Right hindlimb (tissue), 1 donor: Measurements from ENCODE around the gene TSPAN18.

ENCODE experiments used
- DNase-seq: peaks from one replicate; pipeline ENCODE4 v3.0.0-alpha.2; 2018

TSPAN18 gene

GRCh38 chr11:44875037-44875436, 148.3 kb downstream of the TSPAN18 start:
- no peak for DNase-seq

- no peak for DNase-seq
Observed at GRCh38 chr11:44876194-44876723, 149.5 kb downstream of the TSPAN18 start.

DNA sequence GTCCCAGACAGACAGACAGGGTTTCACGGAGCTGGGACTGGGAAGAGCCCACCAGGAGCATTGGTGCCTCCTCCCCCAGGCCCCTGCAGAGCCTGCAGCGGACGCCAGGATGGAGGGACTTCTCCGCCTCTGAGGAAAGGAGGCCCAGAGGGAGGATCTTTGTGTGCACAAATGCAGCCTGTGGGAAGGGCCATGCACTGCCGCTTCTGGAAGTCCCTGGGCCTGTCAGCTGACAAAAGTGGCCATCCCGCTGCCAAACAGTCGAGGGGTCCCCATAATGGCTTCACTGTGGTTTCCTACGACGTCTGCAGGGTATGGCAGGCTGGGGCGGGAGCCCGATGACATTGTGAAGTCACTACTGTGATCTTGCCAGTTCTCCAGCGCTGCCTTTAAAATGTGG, 150.1 kb downstream of the TSPAN18 start:
- DNase-seq = no peak

- peak; percentile 48 for DNase-seq
Observed at GRCh38 chr11:44877571-44878497, 151.1 kb downstream of the TSPAN18 start.

GRCh38 chr11:44878711-44879110, 151.9 kb downstream of the TSPAN18 start:
- DNase-seq = no peak

GRCh38 chr11:44879432-44879831, 152.7 kb downstream of the TSPAN18 start:
- DNase-seq = no peak

- DNase-seq = no peak
Observed at GRCh38 chr11:44880511-44880910, 153.7 kb downstream of the TSPAN18 start.

DNA sequence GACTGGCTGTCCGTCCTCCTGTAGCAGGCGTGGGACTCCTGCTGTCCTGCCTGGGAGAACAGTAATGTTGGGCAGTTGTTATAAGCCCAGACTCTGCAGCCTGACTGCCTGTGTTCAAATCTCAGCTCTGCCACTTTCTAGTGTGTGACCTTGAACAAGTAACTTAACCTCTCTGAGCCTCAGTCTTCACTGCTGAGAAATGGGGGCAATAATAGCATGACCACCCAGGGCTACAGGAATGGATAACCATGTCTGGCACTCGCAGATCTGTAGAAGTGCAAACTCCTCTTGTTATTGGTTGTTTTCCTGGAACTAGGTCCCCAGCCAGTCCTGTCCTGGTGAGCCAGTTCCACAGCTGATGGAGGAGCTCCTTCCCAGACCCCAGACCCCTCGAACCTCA, 154.2 kb downstream of the TSPAN18 start:
- no peak for DNase-seq

- no peak for DNase-seq
Observed at GRCh38 chr11:44883277-44883676, 156.5 kb downstream of the TSPAN18 start.

- no peak for DNase-seq
Observed at GRCh38 chr11:44884056-44884455, 157.3 kb downstream of the TSPAN18 start.

- DNase-seq = no peak
Observed at GRCh38 chr11:44885065-44885810, 158.5 kb downstream of the TSPAN18 start.

DNA sequence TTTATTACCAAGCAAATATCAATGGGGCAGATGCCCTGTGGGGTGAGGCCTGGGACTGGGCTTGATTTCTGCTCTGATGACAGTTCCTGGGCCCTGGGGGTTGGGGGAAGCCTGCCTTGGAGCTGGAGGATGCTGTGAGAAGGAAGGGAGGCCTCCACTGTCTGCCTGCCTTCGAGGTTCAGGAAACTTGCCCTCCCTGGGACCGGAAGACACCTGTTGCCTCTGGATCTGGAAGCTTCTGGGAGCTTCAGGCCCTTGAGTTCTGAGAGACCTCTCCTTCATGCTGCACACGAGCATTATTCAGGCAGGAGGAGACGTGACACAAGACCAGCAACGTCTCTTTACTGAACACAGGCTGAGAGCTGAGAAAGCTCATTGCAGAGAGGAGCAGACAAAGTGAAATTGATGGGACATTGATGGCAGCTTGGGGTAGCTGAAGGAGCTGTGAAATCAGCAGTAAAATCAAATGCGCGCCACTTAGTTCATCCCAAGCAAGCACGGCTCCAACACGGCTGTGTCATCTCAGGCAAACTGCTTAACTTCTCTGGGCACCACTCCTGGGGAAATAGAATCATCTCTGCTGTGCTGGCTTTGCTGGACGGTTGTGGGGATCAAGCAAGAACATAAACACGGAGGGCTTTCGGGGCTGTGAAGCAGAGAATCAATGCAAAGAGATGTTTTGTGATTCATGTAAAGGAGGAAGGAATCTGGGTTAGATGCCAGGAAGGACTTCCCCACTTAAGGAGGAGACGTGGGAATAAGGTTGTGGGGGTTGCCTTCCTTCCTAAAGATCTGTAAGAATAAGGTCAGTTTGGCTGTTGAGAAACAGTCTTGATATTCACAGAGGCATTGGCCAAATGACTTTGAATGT, 159.4 kb downstream of the TSPAN18 start:
- DNase-seq = no peak

DNA sequence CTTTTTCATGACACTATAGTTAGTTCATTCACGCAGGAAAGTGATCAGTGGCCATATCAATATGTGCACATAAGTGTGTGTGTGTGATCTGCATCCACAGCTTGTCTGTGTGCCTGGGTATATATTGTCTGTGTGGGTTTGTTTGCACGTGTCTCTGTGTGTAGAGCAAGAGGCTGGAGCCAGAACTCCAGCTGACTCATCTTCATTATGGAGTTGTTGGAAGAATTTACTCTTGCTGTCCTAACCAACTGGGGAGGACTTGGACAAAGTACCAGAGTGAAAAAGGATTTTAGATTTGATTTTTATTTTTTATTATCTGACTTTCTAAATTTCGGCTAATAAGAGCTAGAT, 160.0 kb downstream of the TSPAN18 start:
- no peak for DNase-seq

DNA sequence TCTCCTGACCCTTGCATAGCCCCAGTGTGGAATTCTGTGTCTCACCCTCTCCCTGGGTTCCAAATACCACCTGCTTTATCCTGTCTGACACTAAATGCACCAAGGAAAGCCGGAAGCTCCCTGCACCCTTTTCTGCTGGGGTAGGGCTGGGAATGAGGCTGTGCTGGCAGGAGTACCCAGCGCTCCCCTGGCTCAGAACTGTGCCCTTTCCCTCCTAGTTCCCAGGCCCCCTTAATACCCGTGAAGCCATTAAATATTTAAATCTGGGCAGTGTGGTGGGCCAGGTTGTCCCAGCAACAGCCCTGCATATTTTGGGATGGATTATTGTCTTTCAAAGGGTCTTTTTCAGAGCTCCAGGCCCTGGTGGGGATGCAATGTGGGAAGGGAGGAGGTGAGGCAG, 160.9 kb downstream of the TSPAN18 start:
- DNase-seq = no peak

DNA sequence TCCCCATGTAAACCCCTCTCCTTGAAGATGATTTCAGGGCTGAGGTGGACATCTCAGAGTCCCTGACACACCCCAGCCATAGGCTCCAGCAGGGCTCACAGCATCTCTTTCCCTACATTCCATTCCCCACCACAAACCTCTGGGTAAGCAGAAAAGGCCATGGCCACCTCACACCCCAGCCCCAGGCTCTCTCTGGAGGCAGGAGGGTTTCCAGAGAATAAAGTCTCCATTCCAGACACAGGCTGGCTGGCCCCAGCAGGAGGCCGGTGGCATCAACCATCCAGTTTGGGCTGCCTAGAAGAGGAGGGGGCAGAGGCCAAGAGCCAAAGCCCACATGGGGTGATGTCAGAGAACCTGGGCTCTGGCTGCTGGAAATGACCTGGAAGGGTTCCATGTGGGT, 162.5 kb downstream of the TSPAN18 start:
- DNase-seq = no peak

DNA sequence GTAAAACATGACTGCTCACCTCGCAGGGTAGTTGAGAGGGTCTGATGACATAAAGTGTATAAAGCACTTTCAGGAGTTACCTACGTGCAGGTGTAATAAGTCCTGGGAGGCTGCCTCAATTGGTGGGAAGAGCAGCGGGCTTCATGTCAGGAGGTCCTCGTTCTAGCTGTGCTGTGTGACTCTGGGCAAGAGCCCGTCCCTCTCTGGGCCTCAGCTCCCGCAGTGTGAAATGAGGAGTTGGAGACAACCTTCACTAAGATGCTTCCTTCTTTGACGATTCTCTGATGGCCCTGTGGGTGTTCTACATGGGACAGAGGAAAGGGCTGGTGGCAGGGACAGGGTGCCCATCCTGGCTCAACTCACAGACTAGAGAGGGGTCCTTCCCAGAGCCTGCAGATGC, 166.1 kb downstream of the TSPAN18 start:
- no peak for DNase-seq

GRCh38 chr11:44893308-44893822, 166.6 kb downstream of the TSPAN18 start:
- DNase-seq = peak; percentile 73

DNA sequence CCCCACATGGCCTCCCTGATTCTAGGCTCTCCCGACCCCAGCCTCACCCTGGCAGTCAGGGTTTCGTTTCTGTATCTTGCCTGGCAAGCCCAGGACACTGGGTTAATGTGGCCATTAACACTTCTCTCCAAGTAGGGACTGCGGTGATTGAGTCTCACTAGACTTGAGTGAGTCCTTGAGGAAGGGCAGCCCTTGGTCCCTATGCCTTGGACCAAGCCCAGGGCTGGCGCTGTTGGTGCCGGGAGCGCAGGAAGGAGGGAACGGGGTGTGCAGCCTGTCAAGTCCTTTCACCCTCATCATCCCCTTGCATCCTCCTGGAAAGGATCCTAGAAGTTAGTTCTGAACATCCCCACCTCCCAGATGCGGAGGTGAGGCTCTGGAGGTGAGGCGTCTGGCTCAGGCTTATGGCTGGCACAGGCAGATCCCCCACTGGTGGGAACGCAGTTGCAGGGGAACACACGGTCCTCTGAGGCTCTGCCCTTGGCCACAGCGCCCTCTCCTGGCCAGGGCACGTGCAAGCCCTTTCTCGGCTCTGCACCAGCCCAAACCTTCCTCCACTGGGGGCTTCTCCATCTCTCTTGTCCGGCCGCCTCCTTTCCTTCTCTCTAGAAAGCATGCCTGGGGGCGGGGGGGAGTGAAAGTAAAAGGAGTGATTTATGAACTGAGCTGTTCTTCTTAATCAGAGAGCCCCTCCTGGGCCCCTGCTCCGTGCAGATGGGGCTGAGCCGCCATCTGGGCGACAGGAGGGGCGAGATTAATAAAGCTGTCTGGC, 167.3 kb downstream of the TSPAN18 start:
- peak; percentile 74 for DNase-seq

GRCh38 chr11:44899959-44900358, 173.2 kb downstream of the TSPAN18 start:
- DNase-seq = no peak

- no peak for DNase-seq
Observed at GRCh38 chr11:44901120-44901633, 174.4 kb downstream of the TSPAN18 start.

DNA sequence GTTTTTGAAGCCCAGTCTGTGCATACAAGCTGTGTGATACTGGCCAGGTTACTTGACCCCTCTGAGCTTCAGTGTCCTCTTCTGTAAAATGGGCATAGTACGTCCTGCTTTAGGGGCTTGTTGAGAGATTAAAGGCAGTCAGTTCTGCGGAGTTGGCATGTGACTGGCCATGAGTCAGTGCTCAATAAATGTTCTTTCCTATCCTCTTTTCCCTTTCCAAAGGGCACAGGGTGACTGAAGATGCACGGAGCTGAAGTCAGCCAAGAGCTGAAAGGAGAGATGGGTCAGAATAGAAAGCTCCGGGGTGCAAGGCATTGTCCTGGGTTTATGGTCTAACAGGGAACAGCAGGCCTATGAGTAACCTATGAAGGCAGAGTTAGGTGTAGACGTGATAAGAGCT, 175.0 kb downstream of the TSPAN18 start:
- DNase-seq = no peak

- DNase-seq = no peak
Observed at GRCh38 chr11:44903035-44903434, 176.3 kb downstream of the TSPAN18 start.
